KBM-7 (cell line): ENCODE results near the gene SNX19.
"Not testable (repeated sequence)": the region's sequence is repeated elsewhere in the genome, so short reads cannot be mapped to it uniquely, and the experiment has no call there.

Experiments
- DNase-seq: peaks from one replicate; pipeline ENCODE4 v3.0.0-alpha.2; 2015
- in situ Hi-C: fragments of 300-500 bp; cut with MboI; formaldehyde crosslinking; loops from 2 replicates; pipeline ENCODE4 v1.14.3; 2020; ENCODE audit warnings: low sequenced_read_pairs, low pct_unique_long_range_greater_than_20kb, mixed read lengths

Gene SNX19

GRCh38 chr11:130859886-130860285 is 56.4 kb downstream of the SNX19 start:
- in situ Hi-C loops = loop anchor here (25.0 kb wide), 2 partner anchors 423 to 648 kb away; partner anchors contain the start of genes ADAMTS15 and ADAMTS8

GRCh38 chr11:130858215-130858614 is 58.1 kb downstream of the SNX19 start:
- no peak for DNase-seq
- in situ Hi-C loops = loop anchor here (25.0 kb wide), 2 partner anchors 421 to 646 kb away; partner anchors contain the start of genes ADAMTS15 and ADAMTS8

More at GRCh38 chr11:130859886-130860285, 56.4 kb downstream of the SNX19 start:
- no peak for DNase-seq

GRCh38 chr11:130855707-130856106 is 60.6 kb downstream of the SNX19 start:
- in situ Hi-C loops = loop anchor here (25.0 kb wide), 2 partner anchors 418 to 643 kb away; partner anchors contain the start of genes ADAMTS15 and ADAMTS8
- not testable (repeated sequence) for DNase-seq

DNA sequence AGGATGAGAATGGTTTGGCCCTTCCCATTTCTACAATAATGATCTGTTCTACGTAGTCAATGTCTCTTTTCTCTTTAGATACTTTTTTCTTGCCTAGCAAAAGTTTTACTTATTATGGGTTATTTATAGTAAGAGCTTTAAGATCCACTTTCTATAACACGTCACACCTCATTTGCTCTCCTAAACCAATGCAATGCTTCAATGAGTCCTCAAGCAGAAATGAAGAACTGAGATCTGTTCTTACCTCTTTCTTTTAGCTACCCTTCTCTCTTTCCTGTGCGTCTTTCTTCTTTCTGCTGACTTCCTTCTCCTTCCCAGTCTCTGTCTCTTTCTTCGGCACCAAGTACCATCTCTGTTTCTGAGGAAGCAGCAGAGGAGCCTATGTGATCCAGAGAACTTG is 61.8 kb downstream of the SNX19 start:
- DNase-seq = no peak
- in situ Hi-C loops = loop anchor here (25.0 kb wide), 2 partner anchors 417 to 642 kb away; partner anchors contain the start of genes ADAMTS15 and ADAMTS8

DNA sequence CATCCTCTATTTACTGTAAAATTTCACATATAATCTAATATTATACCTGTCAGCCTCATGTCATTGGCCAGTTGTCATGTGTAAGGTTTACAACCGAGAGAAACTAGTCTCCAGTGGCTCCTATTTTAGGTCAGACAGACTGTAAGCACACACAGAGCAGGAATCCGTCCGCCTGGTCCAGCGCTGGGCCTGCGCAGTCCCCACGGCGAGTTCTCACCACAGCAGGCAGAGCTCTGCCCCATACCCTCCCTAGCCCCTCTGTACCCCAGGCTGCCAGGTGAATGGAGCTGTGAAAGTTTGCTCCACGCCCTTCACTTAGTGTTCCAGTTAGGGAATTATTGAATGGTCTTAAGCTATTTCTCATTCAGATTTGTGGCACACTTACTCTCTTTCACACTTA is 63.7 kb downstream of the SNX19 start:
- no peak for DNase-seq
- in situ Hi-C loops = loop anchor here (25.0 kb wide), 2 partner anchors 415 to 640 kb away; partner anchors contain the start of genes ADAMTS15 and ADAMTS8

GRCh38 chr11:130850185-130850944 is 65.9 kb downstream of the SNX19 start:
- in situ Hi-C loops = loop anchor here (25.0 kb wide), 2 partner anchors 413 to 638 kb away; partner anchors contain the start of genes ADAMTS15 and ADAMTS8

GRCh38 chr11:130849215-130849568 is 67.1 kb downstream of the SNX19 start:
- in situ Hi-C loops = no loop called here
- no peak for DNase-seq

More at GRCh38 chr11:130850185-130850944, 65.9 kb downstream of the SNX19 start:
- DNase-seq = no peak

DNA sequence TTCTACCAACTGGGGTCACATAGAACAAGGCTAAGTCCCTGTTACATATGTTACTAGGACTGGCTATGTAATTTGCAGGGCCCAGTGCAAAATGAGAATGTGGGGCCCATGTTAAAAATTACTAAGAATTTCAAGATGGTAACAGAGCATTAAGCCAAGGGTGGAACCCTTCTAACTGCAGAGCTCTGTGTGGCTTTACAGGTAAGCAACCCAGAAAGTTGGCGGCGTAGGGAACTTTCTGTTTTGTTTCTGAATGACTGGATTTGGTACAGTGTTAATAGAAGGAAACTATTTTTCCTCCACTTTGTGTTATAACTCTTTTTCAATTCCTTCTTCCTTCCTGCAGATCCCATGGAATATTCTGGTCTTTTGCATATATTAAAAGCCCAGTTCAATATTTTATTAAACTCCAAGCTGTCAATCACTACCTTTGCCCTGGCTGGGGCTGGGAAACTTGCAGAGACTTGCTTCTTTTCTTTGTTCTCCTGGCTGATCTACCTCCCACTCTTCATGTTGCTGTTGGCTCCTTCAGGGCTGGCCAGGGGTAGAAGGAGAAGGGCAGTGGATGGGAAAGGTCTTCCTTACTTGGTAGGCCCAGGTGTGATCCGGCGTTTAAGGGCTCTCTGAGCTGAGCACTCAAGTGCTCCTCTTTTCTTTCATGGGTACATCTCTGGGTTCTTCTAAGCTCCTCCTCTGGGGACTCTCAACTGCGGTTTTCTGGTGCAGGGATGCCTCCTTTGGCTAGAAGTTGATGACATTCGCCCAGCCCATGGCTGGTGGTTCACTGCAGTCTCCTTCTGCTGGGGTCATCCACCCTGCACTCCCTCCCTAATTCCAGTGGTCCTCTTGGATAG is 67.7 kb downstream of the SNX19 start:
- in situ Hi-C loops = no loop called here

GRCh38 chr11:130847517-130847916 is 68.8 kb downstream of the SNX19 start:
- no peak for DNase-seq
- in situ Hi-C loops = no loop called here

More for the DNA sequence above, 67.7 kb downstream of the SNX19 start:
- no peak for DNase-seq

GRCh38 chr11:130846606-130847005 is 69.7 kb downstream of the SNX19 start:
- DNase-seq = no peak
- in situ Hi-C loops = no loop called here

GRCh38 chr11:130842001-130842400 is 74.3 kb downstream of the SNX19 start:
- in situ Hi-C loops = no loop called here
- no peak for DNase-seq

GRCh38 chr11:130840679-130841078 is 75.6 kb downstream of the SNX19 start:
- DNase-seq = no peak
- in situ Hi-C loops = no loop called here

- no peak for DNase-seq
- in situ Hi-C loops = no loop called here
Observed at GRCh38 chr11:130839981-130840666, 76.2 kb downstream of the SNX19 start.

GRCh38 chr11:130837194-130837593 is 79.1 kb downstream of the SNX19 start:
- no peak for DNase-seq
- in situ Hi-C loops = no loop called here

DNA sequence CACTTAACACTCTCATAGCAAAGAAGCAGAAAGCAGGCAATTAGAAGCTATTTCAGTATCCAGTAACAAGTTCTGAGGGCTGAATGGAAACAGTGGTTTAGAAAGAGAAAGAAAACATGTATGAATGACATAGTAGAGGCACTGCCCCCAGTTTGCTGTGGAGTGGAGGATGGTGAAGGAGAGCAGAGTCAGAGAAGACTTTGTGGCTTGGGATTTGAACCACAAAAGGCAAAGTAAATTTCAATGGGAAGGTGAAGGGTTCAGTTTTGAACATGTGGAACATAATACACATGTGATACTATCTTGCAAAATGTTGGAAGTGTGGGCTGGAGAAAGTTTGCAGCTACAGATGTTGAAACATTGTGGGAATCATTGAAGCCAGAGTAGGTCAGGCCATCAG is 81.4 kb downstream of the SNX19 start:
- no peak for DNase-seq
- in situ Hi-C loops = no loop called here

GRCh38 chr11:130832566-130833425 is 83.5 kb downstream of the SNX19 start:
- no peak for DNase-seq
- in situ Hi-C loops = no loop called here

GRCh38 chr11:130831976-130832375 is 84.3 kb downstream of the SNX19 start:
- in situ Hi-C loops = no loop called here
- DNase-seq = no peak

DNA sequence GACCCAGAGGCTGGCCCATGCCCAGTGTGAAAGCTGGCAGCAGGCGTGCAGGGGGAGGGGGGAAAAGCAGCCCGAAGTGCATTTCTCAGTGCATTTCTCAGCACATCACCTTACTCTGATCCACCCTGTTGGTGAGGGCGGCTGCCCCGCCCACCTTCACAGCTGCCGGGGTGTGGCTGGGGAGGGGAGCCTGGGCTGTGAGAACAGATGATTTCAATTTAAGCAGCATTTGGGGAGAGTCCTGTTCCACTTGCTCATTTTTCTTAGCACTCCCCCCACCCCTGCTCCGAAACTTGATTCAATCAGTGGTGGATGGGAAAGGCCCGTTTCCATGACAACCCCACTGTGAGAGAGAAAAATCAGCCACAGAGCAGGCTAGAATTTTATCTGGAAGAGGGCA is 84.8 kb downstream of the SNX19 start:
- in situ Hi-C loops = no loop called here
- no peak for DNase-seq
